ENCODE results near the gene MID2. TPM values are rescaled to one million over a fixed set of nuclear protein-coding genes. Genes with fewer than 3 reads are reported as not detected.

The MID2 gene
- polyA plus RNA-seq, 3 donors: 0.20 TPM; not detected in 2

DNA sequence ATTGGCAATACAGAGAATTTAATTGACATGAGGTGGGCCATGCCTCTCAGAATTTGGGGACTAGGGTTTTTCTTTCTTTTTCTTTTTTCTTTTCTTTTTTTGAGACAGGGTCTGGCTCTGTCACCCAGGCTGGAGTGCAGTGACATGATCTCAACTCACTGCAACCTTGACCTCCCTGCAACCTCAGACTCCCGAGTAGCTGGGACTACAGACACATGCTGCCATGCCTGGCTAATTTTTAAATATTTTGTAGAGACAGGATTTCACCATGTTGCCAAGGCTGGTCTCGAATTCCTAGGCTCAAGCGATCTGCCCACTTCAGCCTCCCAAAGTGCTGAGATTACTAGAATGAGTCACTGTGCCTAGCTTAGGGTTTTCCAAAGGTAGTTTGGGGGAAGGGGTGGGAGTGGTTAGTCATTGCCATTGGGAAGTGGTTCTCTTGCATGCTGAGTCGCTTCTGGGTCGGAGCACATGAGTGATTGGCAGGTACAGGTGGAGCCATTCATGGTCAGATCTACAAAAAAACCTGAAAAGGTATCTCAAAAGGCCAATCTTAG lies 54.5 kb downstream of the MID2 start:
- H3K36me3 Mint-ChIP-seq: no peaks in the 10 kb centered on the region
- no peaks in the 10 kb centered on the region for H3K9me3 ChIP-seq (replicated peaks in 1 of 2; ENCODE audit: control insufficient read depth in 1 of 2, insufficient read depth in 1 of 2, low read length in 2 of 2)
- 83% methylated on average over 4 of the region's 5 CpGs for WGBS (ENCODE audit: insufficient coverage)
- no peaks in the 10 kb centered on the region for H3K79me2 ChIP-seq (ENCODE audit: insufficient read depth, low read length)
- H3K4me1 ChIP-seq (ENCODE audit: control insufficient read depth in 1 of 2, insufficient read depth in 2 of 2, low read length in 2 of 2): no peaks in the 10 kb centered on the region
- no peaks in the 10 kb centered on the region for H3K4me1 Mint-ChIP-seq
- no peak overlapping the region for H3K27ac ChIP-seq (ENCODE audit: low read depth in 1 of 2, low read length in 2 of 2)
- no peak overlapping the region for H3K9ac ChIP-seq (ENCODE audit: insufficient read depth, low read length, poor library complexity, severe bottlenecking)
- H3K4me3 ChIP-seq (replicated peaks in 1 of 3; ENCODE audit: low read depth in 2 of 3, low read length in 3 of 3): no peak overlapping the region
- no peak overlapping the region for H3K4me3 Mint-ChIP-seq
- H4K20me1 ChIP-seq (ENCODE audit: insufficient read depth, low read length): no peaks in the 10 kb centered on the region
- H3K27me3 ChIP-seq (ENCODE audit: control insufficient read depth in 2 of 2, insufficient read depth in 2 of 2, low read length in 2 of 2): peaks cover 0 to 3% of the 10 kb centered on the region in 2 donors
- H3K27me3 Mint-ChIP-seq (ENCODE audit: low read depth in 3 of 3): peaks cover 3 to 6% (median 5%) of the 10 kb centered on the region in 3 donors
- intact Hi-C loops (cut with micrococcal nuclease): no loop called here
- H3K9me3 Mint-ChIP-seq: peaks cover 0 to 3% (median 0%) of the 10 kb centered on the region in 7 donors
- TF ChIP-seq, protein P1, sequence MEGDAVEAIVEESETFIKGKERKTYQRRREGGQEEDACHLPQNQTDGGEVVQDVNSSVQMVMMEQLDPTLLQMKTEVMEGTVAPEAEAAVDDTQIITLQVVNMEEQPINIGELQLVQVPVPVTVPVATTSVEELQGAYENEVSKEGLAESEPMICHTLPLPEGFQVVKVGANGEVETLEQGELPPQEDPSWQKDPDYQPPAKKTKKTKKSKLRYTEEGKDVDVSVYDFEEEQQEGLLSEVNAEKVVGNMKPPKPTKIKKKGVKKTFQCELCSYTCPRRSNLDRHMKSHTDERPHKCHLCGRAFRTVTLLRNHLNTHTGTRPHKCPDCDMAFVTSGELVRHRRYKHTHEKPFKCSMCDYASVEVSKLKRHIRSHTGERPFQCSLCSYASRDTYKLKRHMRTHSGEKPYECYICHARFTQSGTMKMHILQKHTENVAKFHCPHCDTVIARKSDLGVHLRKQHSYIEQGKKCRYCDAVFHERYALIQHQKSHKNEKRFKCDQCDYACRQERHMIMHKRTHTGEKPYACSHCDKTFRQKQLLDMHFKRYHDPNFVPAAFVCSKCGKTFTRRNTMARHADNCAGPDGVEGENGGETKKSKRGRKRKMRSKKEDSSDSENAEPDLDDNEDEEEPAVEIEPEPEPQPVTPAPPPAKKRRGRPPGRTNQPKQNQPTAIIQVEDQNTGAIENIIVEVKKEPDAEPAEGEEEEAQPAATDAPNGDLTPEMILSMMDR (IDR thresholded peaks at IDR 0.05): no peak
- no peak overlapping the region for H3K27ac Mint-ChIP-seq
- H3K4me2 ChIP-seq (replicated peaks; ENCODE audit: extremely low read depth, low read length, poor library complexity, severe bottlenecking): no peak overlapping the region
- no peak for DNase-seq
- H2AFZ ChIP-seq (ENCODE audit: insufficient read depth, low read depth, low read length, poor library complexity, severe bottlenecking): no peak overlapping the region
- no peaks in the 10 kb centered on the region for H3K36me3 ChIP-seq (replicated peaks in 1 of 2; ENCODE audit: control insufficient read depth in 1 of 2, insufficient read depth in 2 of 2, low read length in 2 of 2)

DNA sequence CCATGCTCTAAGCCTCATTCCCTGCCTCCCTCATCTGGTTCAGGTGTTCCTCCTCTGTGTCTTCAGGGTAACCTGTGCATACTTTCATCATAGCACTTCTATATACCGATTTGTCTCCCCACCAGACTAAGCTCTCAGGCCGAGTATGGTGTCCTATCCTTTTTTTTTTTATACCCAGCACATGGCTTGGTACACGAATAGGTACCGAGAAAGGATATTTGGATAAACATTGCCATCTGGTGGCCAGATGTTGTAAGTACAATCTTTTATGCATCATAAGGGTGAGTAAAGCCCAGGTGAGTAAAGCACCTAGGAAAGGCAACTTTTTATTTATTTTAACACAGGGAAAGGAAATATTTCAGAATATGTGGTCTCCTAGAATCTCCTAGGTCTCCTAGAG lies 68.4 kb downstream of the MID2 start:
- no peak overlapping the region for H3K4me3 ChIP-seq (replicated peaks in 1 of 3; ENCODE audit: low read depth in 2 of 3, low read length in 3 of 3)
- H3K36me3 ChIP-seq (replicated peaks in 1 of 2; ENCODE audit: control insufficient read depth in 1 of 2, insufficient read depth in 2 of 2, low read length in 2 of 2): no peaks in the 10 kb centered on the region
- peak; percentile 13 to 28 (median 24) for DNase-seq
- no peaks in the 10 kb centered on the region for H3K27me3 ChIP-seq (ENCODE audit: control insufficient read depth in 2 of 2, insufficient read depth in 2 of 2, low read length in 2 of 2)
- H3K27ac ChIP-seq (ENCODE audit: low read depth in 1 of 2, low read length in 2 of 2): no peak overlapping the region
- Mint-ChIP-seq H3K27ac (no peak overlapping the region), H3K9me3 (peaks cover 0 to 7% (median 1%) of the 10 kb centered on the region in 7 donors), H3K27me3 (ENCODE audit: low read depth in 3 of 3) (peaks cover 1 to 9% (median 4%) of the 10 kb centered on the region in 3 donors), H3K4me1 (no peaks in the 10 kb centered on the region), H3K36me3 (no peaks in the 10 kb centered on the region), H3K4me3 (no peak overlapping the region)
- no peaks in the 10 kb centered on the region for H4K20me1 ChIP-seq (ENCODE audit: insufficient read depth, low read length)
- TF ChIP-seq, protein P1 (IDR thresholded peaks at IDR 0.05): peak; percentile 57
- intact Hi-C loops (cut with micrococcal nuclease): loop anchor here (10.0 kb wide), 2 partner anchors 999 to 1409 kb away; no protein-coding TSS in a partner anchor
- no peak overlapping the region for H3K9ac ChIP-seq (ENCODE audit: insufficient read depth, low read length, poor library complexity, severe bottlenecking)
- no peaks in the 10 kb centered on the region for H3K79me2 ChIP-seq (ENCODE audit: insufficient read depth, low read length)
- no peak overlapping the region for H3K4me2 ChIP-seq (replicated peaks; ENCODE audit: extremely low read depth, low read length, poor library complexity, severe bottlenecking)
- H3K9me3 ChIP-seq (replicated peaks in 1 of 2; ENCODE audit: control insufficient read depth in 1 of 2, insufficient read depth in 1 of 2, low read length in 2 of 2): no peaks in the 10 kb centered on the region
- no peak overlapping the region for H2AFZ ChIP-seq (ENCODE audit: insufficient read depth, low read depth, low read length, poor library complexity, severe bottlenecking)
- H3K4me1 ChIP-seq (ENCODE audit: control insufficient read depth in 1 of 2, insufficient read depth in 2 of 2, low read length in 2 of 2): no peaks in the 10 kb centered on the region
- WGBS (ENCODE audit: insufficient coverage): no CpG with 5 or more reads among the region's 4 CpGs

Data from CD14-positive monocyte (primary cell).